ENCODE results near the gene KCNJ3. TPM values are rescaled to one million over a fixed set of nuclear protein-coding genes. Genes with fewer than 3 reads are reported as not detected.

The KCNJ3 gene
- total and polyA plus RNA-seq, 2 donors (not counting 1 experiment from before 2014, with no cell fraction given) = 0.01 TPM; not detected in 1

GRCh38 chr2:154689158-154689557, 9.3 kb upstream of the KCNJ3 start:
- H3K9me3 ChIP-seq (ENCODE audit: control extremely low read depth in 1 of 3, control insufficient read depth in 2 of 3, insufficient read depth in 1 of 3, low read length in 2 of 3) = no peaks in the 10 kb centered on the region
- no peak overlapping the region for H2AFZ ChIP-seq (ENCODE audit: insufficient read depth, low read depth, low read length, poor library complexity, severe bottlenecking)
- no peaks in the 10 kb centered on the region for H3K27me3 ChIP-seq (replicated peaks in 1 of 4; ENCODE audit: control extremely low read depth in 1 of 4, control insufficient read depth in 3 of 4, insufficient read depth in 4 of 4, low read length in 3 of 4)
- ChIA-PET POLR2A (no interaction called here), CTCF (no interaction called here)
- no peaks in the 10 kb centered on the region for H3K4me1 ChIP-seq (ENCODE audit: control insufficient read depth in 2 of 2, insufficient read depth in 2 of 2, low read length in 2 of 2)
- TF ChIP-seq CTCF (IDR thresholded peaks at IDR 0.05) (no peak), EZH2 (IDR thresholded peaks at IDR 0.05; ENCODE audit: borderline replicate concordance, insufficient read depth, low read depth, low read length, poor library complexity, severe bottlenecking) (no peak)
- no peaks in the 10 kb centered on the region for H4K20me1 ChIP-seq (ENCODE audit: control insufficient read depth, insufficient read depth, low read length, poor library complexity, severe bottlenecking)
- H3K9me3 Mint-ChIP-seq (ENCODE audit: insufficient read depth) = no peaks in the 10 kb centered on the region
- H3K4me2 ChIP-seq (replicated peaks; ENCODE audit: low read depth, low read length, poor library complexity, severe bottlenecking) = no peak overlapping the region
- no peak overlapping the region for H3K27ac Mint-ChIP-seq
- no CpG with 5 or more reads among the region's 1 CpG for WGBS (ENCODE audit: insufficient coverage)
- ATAC-seq (ENCODE audit: low read depth) = no peak
- no peak overlapping the region for H3K4me3 ChIP-seq (ENCODE audit: control extremely low read depth in 1 of 5, extremely low read depth in 1 of 5, insufficient read depth in 1 of 5, low read depth in 2 of 5, low read length in 4 of 5)
- H3K9ac ChIP-seq (ENCODE audit: low read length) = no peak overlapping the region
- DNase-seq = no peak
- H3K79me2 ChIP-seq (ENCODE audit: control insufficient read depth, insufficient read depth, low read length) = no peaks in the 10 kb centered on the region
- no peaks in the 10 kb centered on the region for H3K36me3 ChIP-seq (replicated peaks in 1 of 2; ENCODE audit: control extremely low read depth in 1 of 2, control insufficient read depth in 1 of 2, extremely low read depth in 1 of 2, insufficient read depth in 2 of 2, low read length in 1 of 2)
- H3K4me3 Mint-ChIP-seq = no peak overlapping the region
- H3K27ac ChIP-seq (ENCODE audit: low read length in 2 of 2) = no peak overlapping the region
- intact Hi-C loops (cut with micrococcal nuclease) = no loop called here
- H3K4me1 Mint-ChIP-seq = peaks cover 3% of the 10 kb centered on the region
- H3K27me3 Mint-ChIP-seq = no peaks in the 10 kb centered on the region

GRCh38 chr2:154692927-154693326, 5.6 kb upstream of the KCNJ3 start:
- H3K9ac ChIP-seq (ENCODE audit: low read length) = no peak overlapping the region
- no peaks in the 10 kb centered on the region for H3K36me3 ChIP-seq (replicated peaks in 1 of 2; ENCODE audit: control extremely low read depth in 1 of 2, control insufficient read depth in 1 of 2, extremely low read depth in 1 of 2, insufficient read depth in 2 of 2, low read length in 1 of 2)
- WGBS (ENCODE audit: insufficient coverage) = 88% methylated on average over 1 of the region's 5 CpGs
- H3K27me3 ChIP-seq (replicated peaks in 1 of 4; ENCODE audit: control extremely low read depth in 1 of 4, control insufficient read depth in 3 of 4, insufficient read depth in 4 of 4, low read length in 3 of 4) = peaks cover 0 to 4% (median 2%) of the 10 kb centered on the region in 4 experiments
- H3K9me3 ChIP-seq (ENCODE audit: control extremely low read depth in 1 of 3, control insufficient read depth in 2 of 3, insufficient read depth in 1 of 3, low read length in 2 of 3) = peaks cover 0 to 6% (median 0%) of the 10 kb centered on the region in 3 donors
- H3K27ac ChIP-seq (ENCODE audit: low read length in 2 of 2) = no peak overlapping the region
- DNase-seq = no peak
- ChIA-PET CTCF (interaction anchor here (1.2 kb wide), 1 partner anchor 27 kb away, joined by 3 read pairs; no protein-coding TSS in a partner anchor), POLR2A (no interaction called here)
- H2AFZ ChIP-seq (ENCODE audit: insufficient read depth, low read depth, low read length, poor library complexity, severe bottlenecking) = no peak overlapping the region
- no peaks in the 10 kb centered on the region for H3K4me1 ChIP-seq (ENCODE audit: control insufficient read depth in 2 of 2, insufficient read depth in 2 of 2, low read length in 2 of 2)
- Mint-ChIP-seq H3K4me3 (no peak overlapping the region), H3K9me3 (ENCODE audit: insufficient read depth) (no peaks in the 10 kb centered on the region), H3K27me3 (peaks cover 16% of the 10 kb centered on the region), H3K27ac (no peak overlapping the region), H3K4me1 (peaks cover 3% of the 10 kb centered on the region)
- TF ChIP-seq EZH2 (IDR thresholded peaks at IDR 0.05; ENCODE audit: borderline replicate concordance, insufficient read depth, low read depth, low read length, poor library complexity, severe bottlenecking) = no peak
- TF ChIP-seq CTCF (IDR thresholded peaks at IDR 0.05) = no peak
- H3K4me2 ChIP-seq (replicated peaks; ENCODE audit: low read depth, low read length, poor library complexity, severe bottlenecking) = no peak overlapping the region
- H4K20me1 ChIP-seq (ENCODE audit: control insufficient read depth, insufficient read depth, low read length, poor library complexity, severe bottlenecking) = no peaks in the 10 kb centered on the region
- intact Hi-C loops (cut with micrococcal nuclease) = no loop called here
- no peak overlapping the region for H3K4me3 ChIP-seq (ENCODE audit: control extremely low read depth in 1 of 5, extremely low read depth in 1 of 5, insufficient read depth in 1 of 5, low read depth in 2 of 5, low read length in 4 of 5)
- no peaks in the 10 kb centered on the region for H3K79me2 ChIP-seq (ENCODE audit: control insufficient read depth, insufficient read depth, low read length)
- ATAC-seq (ENCODE audit: low read depth) = no peak

Measured in B cell (primary cell).